Inferior parietal cortex (tissue), 1 donor: ENCODE data around the gene AGR2.
"Not testable (repeated sequence)": the region's sequence is repeated elsewhere in the genome, so short reads cannot be mapped to it uniquely, and the experiment has no call there.

Experiments
- DNase-seq: peaks from one replicate; pipeline ENCODE4 v3.0.0-alpha.2; 2016; ENCODE audit errors: extremely low spot score

Gene AGR2

GRCh38 chr7:16804674-16805439, at the start of gene AGR2:
AGR2 (minus strand) TSS chr7:16804999; CDS start chr7:16801796, 3,203 bp downstream.
- DNase-seq: no peak

- not testable (repeated sequence) for DNase-seq
These were observed 48.4 kb upstream of the AGR2 start for GRCh38 chr7:16853189-16853588.

- DNase-seq: no peak
These were observed 47.0 kb upstream of the AGR2 start for GRCh38 chr7:16851829-16852228.

GRCh38 chr7:16850614-16851466, 46.0 kb upstream of the AGR2 start:
- no peak for DNase-seq

GRCh38 chr7:16849296-16850148, 44.7 kb upstream of the AGR2 start:
- no peak for DNase-seq

GRCh38 chr7:16847381-16847860, 42.6 kb upstream of the AGR2 start:
- no peak for DNase-seq

GRCh38 chr7:16846601-16847165, 41.9 kb upstream of the AGR2 start:
- DNase-seq: no peak

- no peak for DNase-seq
These were observed 40.9 kb upstream of the AGR2 start for GRCh38 chr7:16845746-16846145.

- no peak for DNase-seq
These were observed 36.9 kb upstream of the AGR2 start for GRCh38 chr7:16841681-16842080.

- DNase-seq: no peak
These were observed 35.3 kb upstream of the AGR2 start for GRCh38 chr7:16840094-16840493.

GRCh38 chr7:16839646-16840045, 34.8 kb upstream of the AGR2 start:
- no peak for DNase-seq

GRCh38 chr7:16838891-16839290, 34.1 kb upstream of the AGR2 start:
- no peak for DNase-seq

- no peak for DNase-seq
These were observed 33.6 kb upstream of the AGR2 start for GRCh38 chr7:16838386-16838785.

GRCh38 chr7:16836481-16836880, 31.7 kb upstream of the AGR2 start:
- no peak for DNase-seq

GRCh38 chr7:16833373-16833772, 28.6 kb upstream of the AGR2 start:
- no peak for DNase-seq

- no peak for DNase-seq
These were observed 21.3 kb upstream of the AGR2 start for GRCh38 chr7:16826060-16826459.

GRCh38 chr7:16822029-16822428, 17.2 kb upstream of the AGR2 start:
- no peak for DNase-seq

GRCh38 chr7:16818732-16819131, 13.9 kb upstream of the AGR2 start:
- DNase-seq: no peak

GRCh38 chr7:16817536-16817935, 12.7 kb upstream of the AGR2 start:
- no peak for DNase-seq

- DNase-seq: peak; percentile 43
These were observed 12.0 kb upstream of the AGR2 start for GRCh38 chr7:16816824-16817223.

- DNase-seq: no peak
These were observed 10.2 kb upstream of the AGR2 start for GRCh38 chr7:16815001-16815400.

- no peak for DNase-seq
These were observed 8.4 kb upstream of the AGR2 start for GRCh38 chr7:16813232-16813616.
